HG03064 (cell line): ENCODE measurements around the gene CLASP1.
"Not testable (repeated sequence)": the region's sequence is repeated elsewhere in the genome, so short reads cannot be mapped to it uniquely, and the experiment has no call there.

ENCODE experiments used
- ATAC-seq: cut with Tn5 transposase; IDR thresholded peaks from one replicate; pipeline ENCODE4 v1.9.1; 2021; ENCODE audit warnings: low read depth; ENCODE audit not compliant: unreplicated experiment

Gene CLASP1

GRCh38 chr2:121626777-121627524 lies 22.3 kb downstream of the CLASP1 start:
- ATAC-seq: no peak

GRCh38 chr2:121625953-121626352 lies 23.3 kb downstream of the CLASP1 start:
- ATAC-seq: no peak

GRCh38 chr2:121617042-121617599 lies 32.1 kb downstream of the CLASP1 start:
- no peak for ATAC-seq

GRCh38 chr2:121613774-121614173 lies 35.5 kb downstream of the CLASP1 start:
- ATAC-seq: no peak

- no peak for ATAC-seq
These were observed 36.1 kb downstream of the CLASP1 start for GRCh38 chr2:121613152-121613551.

GRCh38 chr2:121611730-121612705 lies 37.2 kb downstream of the CLASP1 start:
- ATAC-seq: no peak

- not testable (repeated sequence) for ATAC-seq
These were observed 38.1 kb downstream of the CLASP1 start for GRCh38 chr2:121611048-121611649.

- ATAC-seq: not testable (repeated sequence)
These were observed 38.8 kb downstream of the CLASP1 start for GRCh38 chr2:121610487-121610874.

GRCh38 chr2:121608967-121609366 lies 40.3 kb downstream of the CLASP1 start:
- ATAC-seq: no peak

GRCh38 chr2:121608367-121608766 lies 40.9 kb downstream of the CLASP1 start:
- ATAC-seq: no peak

- no peak for ATAC-seq
These were observed 43.2 kb downstream of the CLASP1 start for GRCh38 chr2:121605820-121606733.

GRCh38 chr2:121603185-121603584 lies 46.1 kb downstream of the CLASP1 start:
- ATAC-seq: no peak

GRCh38 chr2:121599963-121600651 lies 49.2 kb downstream of the CLASP1 start:
- no peak for ATAC-seq

- no peak for ATAC-seq
These were observed 51.2 kb downstream of the CLASP1 start for GRCh38 chr2:121598087-121598486.

GRCh38 chr2:121596221-121597080 lies 52.8 kb downstream of the CLASP1 start:
- peak; percentile 82 for ATAC-seq

- ATAC-seq: no peak
These were observed 54.0 kb downstream of the CLASP1 start for GRCh38 chr2:121595012-121595891.

- no peak for ATAC-seq
These were observed 58.1 kb downstream of the CLASP1 start for GRCh38 chr2:121591199-121591598.
